ENCODE measurements around the gene HS1BP3. TPM values are rescaled to one million over a fixed set of nuclear protein-coding genes. Genes with fewer than 3 reads are reported as not detected.
A peak's percentile ranks its signal among the peaks of the same experiment; 100 is the strongest.

The HS1BP3 gene
- total RNA-seq, 1 experiment from 2014 or later = 19.6 TPM

- Histone ChIP-seq H3K9ac (ENCODE audit: low read length) (peak overlapping the region; percentile 57), H3F3A (ENCODE audit: low read length, unreplicated experiment) (peaks cover 3% of the 10 kb centered on the region), H3K9me2 (replicated peaks; ENCODE audit: low read length) (no peaks in the 10 kb centered on the region), H3K27ac (ENCODE audit: low read length) (peak overlapping the region; percentile 87), H3K4me3 (ENCODE audit: low read length) (0 out of 2 replicates have a peak overlapping the region, but pooled peaks have one; percentile 11), H3K36me3 (ENCODE audit: low read depth, low read length) (no peaks in the 10 kb centered on the region), H3K4me2 (ENCODE audit: low read length) (peak overlapping the region; percentile 73), H3K4me1 (ENCODE audit: insufficient read depth, low read length) (peaks cover 48% of the 10 kb centered on the region), H4K20me1 (ENCODE audit: low read length) (no peaks in the 10 kb centered on the region), H3K27me3 (ENCODE audit: low read length) (no peaks in the 10 kb centered on the region), H3K79me2 (ENCODE audit: low read length) (no peaks in the 10 kb centered on the region), H3K9me3 (ENCODE audit: low read length) (no peaks in the 10 kb centered on the region), H2AFZ (ENCODE audit: low read length) (peak overlapping the region; percentile 48; the same call in 1 of the 2 replicates)
- TF ChIP-seq EZH2phosphoT487 (IDR thresholded peaks at IDR 0.05; ENCODE audit: borderline replicate concordance, low read length) = peak; percentile 87
- TF ChIP-seq EZH2 (IDR thresholded peaks at IDR 0.05; ENCODE audit: low read length, unreplicated experiment) = no peak
- DNase-seq (peak; percentile 99), ATAC-seq (peak; percentile 71)
- intact Hi-C loops (cut with micrococcal nuclease) = no loop called here
- ChIA-PET CTCF (no interaction called here), POLR2A (ENCODE audit: unreplicated experiment) (interaction anchor here (1.6 kb wide), 1 partner anchor 131 kb away, joined by 7 read pairs; the partner anchor contains the start of gene RHOB)
- no TSS peak for BruUV-seq (replicated peaks)
These were observed 73.2 kb downstream of the HS1BP3 start for GRCh38 chr2:20577495-20578235.

- TF ChIP-seq EZH2 (IDR thresholded peaks at IDR 0.05; ENCODE audit: low read length, unreplicated experiment) (no peak), EZH2phosphoT487 (IDR thresholded peaks at IDR 0.05; ENCODE audit: borderline replicate concordance, low read length) (no peak)
- TF ChIP-seq, protein P1, sequence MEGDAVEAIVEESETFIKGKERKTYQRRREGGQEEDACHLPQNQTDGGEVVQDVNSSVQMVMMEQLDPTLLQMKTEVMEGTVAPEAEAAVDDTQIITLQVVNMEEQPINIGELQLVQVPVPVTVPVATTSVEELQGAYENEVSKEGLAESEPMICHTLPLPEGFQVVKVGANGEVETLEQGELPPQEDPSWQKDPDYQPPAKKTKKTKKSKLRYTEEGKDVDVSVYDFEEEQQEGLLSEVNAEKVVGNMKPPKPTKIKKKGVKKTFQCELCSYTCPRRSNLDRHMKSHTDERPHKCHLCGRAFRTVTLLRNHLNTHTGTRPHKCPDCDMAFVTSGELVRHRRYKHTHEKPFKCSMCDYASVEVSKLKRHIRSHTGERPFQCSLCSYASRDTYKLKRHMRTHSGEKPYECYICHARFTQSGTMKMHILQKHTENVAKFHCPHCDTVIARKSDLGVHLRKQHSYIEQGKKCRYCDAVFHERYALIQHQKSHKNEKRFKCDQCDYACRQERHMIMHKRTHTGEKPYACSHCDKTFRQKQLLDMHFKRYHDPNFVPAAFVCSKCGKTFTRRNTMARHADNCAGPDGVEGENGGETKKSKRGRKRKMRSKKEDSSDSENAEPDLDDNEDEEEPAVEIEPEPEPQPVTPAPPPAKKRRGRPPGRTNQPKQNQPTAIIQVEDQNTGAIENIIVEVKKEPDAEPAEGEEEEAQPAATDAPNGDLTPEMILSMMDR (conservative IDR thresholded peaks at IDR 0.05; ENCODE audit: low read depth, low read length) = no peak
- Histone ChIP-seq H2AFZ (ENCODE audit: low read length) (no peak overlapping the region), H3K79me2 (ENCODE audit: low read length) (no peaks in the 10 kb centered on the region), H3K36me3 (ENCODE audit: low read depth, low read length) (no peaks in the 10 kb centered on the region), H3K9me2 (replicated peaks; ENCODE audit: low read length) (no peaks in the 10 kb centered on the region), H3K4me1 (ENCODE audit: insufficient read depth, low read length) (peaks cover 48% of the 10 kb centered on the region), H3K27ac (ENCODE audit: low read length) (peak overlapping the region; percentile 87; the same call in 1 of the 2 replicates), H3K4me3 (ENCODE audit: low read length) (no peak overlapping the region), H3K9ac (ENCODE audit: low read length) (no peak overlapping the region; the same call in 1 of the 2 replicates), H4K20me1 (ENCODE audit: low read length) (no peaks in the 10 kb centered on the region), H3F3A (ENCODE audit: low read length, unreplicated experiment) (peaks cover 3% of the 10 kb centered on the region), H3K27me3 (ENCODE audit: low read length) (no peaks in the 10 kb centered on the region), H3K9me3 (ENCODE audit: low read length) (no peaks in the 10 kb centered on the region), H3K4me2 (ENCODE audit: low read length) (peak overlapping the region; percentile 73; the same call in 1 of the 2 replicates)
- intact Hi-C loops (cut with micrococcal nuclease) = no loop called here
- no TSS peak for BruUV-seq (replicated peaks)
- peak; percentile 17 for DNase-seq
- no peak for ATAC-seq
- CTCF ChIA-PET = no interaction called here
- POLR2A ChIA-PET (ENCODE audit: unreplicated experiment) = interaction anchor here (1.6 kb wide), 1 partner anchor 130 kb away, joined by 7 read pairs; the partner anchor contains the start of gene RHOB
These were observed 74.2 kb downstream of the HS1BP3 start for GRCh38 chr2:20576598-20577115.

GRCh38 chr2:20575935-20576597, 74.8 kb downstream of the HS1BP3 start:
- Histone ChIP-seq H3K9me3 (ENCODE audit: low read length) (no peaks in the 10 kb centered on the region), H3K4me3 (ENCODE audit: low read length) (no peak overlapping the region), H3K4me1 (ENCODE audit: insufficient read depth, low read length) (peaks cover 48% of the 10 kb centered on the region), H3K36me3 (ENCODE audit: low read depth, low read length) (no peaks in the 10 kb centered on the region), H2AFZ (ENCODE audit: low read length) (no peak overlapping the region), H3K9ac (ENCODE audit: low read length) (no peak overlapping the region), H4K20me1 (ENCODE audit: low read length) (no peaks in the 10 kb centered on the region), H3K9me2 (replicated peaks; ENCODE audit: low read length) (no peaks in the 10 kb centered on the region), H3K27ac (ENCODE audit: low read length) (peak overlapping the region; percentile 87; the same call in 1 of the 2 replicates), H3F3A (ENCODE audit: low read length, unreplicated experiment) (peaks cover 3% of the 10 kb centered on the region), H3K79me2 (ENCODE audit: low read length) (no peaks in the 10 kb centered on the region), H3K27me3 (ENCODE audit: low read length) (no peaks in the 10 kb centered on the region), H3K4me2 (ENCODE audit: low read length) (no peak overlapping the region)
- BruUV-seq (replicated peaks) = no TSS peak
- ChIA-PET CTCF (no interaction called here), POLR2A (ENCODE audit: unreplicated experiment) (interaction anchor here (0.6 kb wide), 1 partner anchor 1569 kb away, joined by 3 read pairs; no protein-coding TSS in a partner anchor)
- ATAC-seq (no peak), DNase-seq (no peak)
- TF ChIP-seq EZH2 (IDR thresholded peaks at IDR 0.05; ENCODE audit: low read length, unreplicated experiment) (no peak), EZH2phosphoT487 (IDR thresholded peaks at IDR 0.05; ENCODE audit: borderline replicate concordance, low read length) (no peak)
- TF ChIP-seq, protein P1 (conservative IDR thresholded peaks at IDR 0.05; ENCODE audit: low read depth, low read length) = no peak
- intact Hi-C loops (cut with micrococcal nuclease) = no loop called here

Data from PC-3 (cell line).